Fibroblast of lung (primary cell): ENCODE data around the gene CALN1.

ENCODE experiments used
- CTCF ChIP-seq, 2 donors: IDR thresholded peaks in 1 of 2; conservative IDR thresholded peaks in 1 of 2; 1 replicate in 1 of 2; 2 replicates in 1 of 2; pipeline ENCODE4 v1.5.1; 2011 to 2012; ENCODE audit warnings: low read length in 2 of 2, control low read depth in 1 of 2, inconsistent platforms in 1 of 2, low read depth in 1 of 2, mild to moderate bottlenecking in 1 of 2
- EZH2 ChIP-seq: IDR thresholded peaks from 2 replicates; pipeline ENCODE4 v1.5.1; 2012; ENCODE audit warnings: low read length, control low read depth, mild to moderate bottlenecking; ENCODE audit errors: missing control alignments

DNA sequence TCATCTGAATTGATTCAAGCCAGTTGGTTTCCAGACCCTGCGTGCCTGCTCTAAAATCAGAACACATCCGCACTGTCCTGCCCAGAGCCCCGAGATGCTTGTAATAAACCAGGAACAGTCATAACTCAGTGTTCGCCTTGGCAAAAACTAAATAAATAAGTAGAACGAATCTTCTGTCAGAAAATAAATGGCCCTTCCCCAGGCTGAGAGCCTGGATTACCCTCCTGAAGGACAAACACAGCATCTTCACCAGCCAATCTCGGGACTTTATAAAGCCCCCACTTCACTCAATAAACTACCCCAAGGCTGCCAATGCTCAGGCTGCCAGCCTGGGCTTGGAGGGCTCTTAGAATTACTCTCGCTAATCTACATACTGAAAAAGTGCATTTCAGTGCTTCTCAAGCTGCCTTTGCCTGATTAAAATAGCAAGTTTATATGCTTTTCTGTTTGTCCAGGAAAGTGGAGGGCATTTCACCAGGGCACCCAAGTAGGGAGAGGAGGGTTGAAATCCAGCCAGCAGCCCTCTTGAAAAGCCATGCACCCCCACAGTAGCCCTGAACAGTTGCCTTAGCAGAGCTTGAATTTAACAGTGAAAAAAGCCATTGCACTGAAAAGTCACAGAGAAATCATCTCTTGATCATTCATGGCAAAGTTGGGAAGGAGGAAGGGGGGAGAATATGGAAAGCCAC is 136.6 kb downstream of the CALN1 start:
- TF ChIP-seq CTCF (conservative IDR thresholded peaks at IDR 0.05 in 1 of 2, IDR thresholded peaks at IDR 0.05 in 1 of 2; ENCODE audit: low read depth in 1 of 2, low read length in 2 of 2) (no peak), EZH2 (no peak)
